ENCODE results near the gene GGT6.

The GGT6 gene

DNA sequence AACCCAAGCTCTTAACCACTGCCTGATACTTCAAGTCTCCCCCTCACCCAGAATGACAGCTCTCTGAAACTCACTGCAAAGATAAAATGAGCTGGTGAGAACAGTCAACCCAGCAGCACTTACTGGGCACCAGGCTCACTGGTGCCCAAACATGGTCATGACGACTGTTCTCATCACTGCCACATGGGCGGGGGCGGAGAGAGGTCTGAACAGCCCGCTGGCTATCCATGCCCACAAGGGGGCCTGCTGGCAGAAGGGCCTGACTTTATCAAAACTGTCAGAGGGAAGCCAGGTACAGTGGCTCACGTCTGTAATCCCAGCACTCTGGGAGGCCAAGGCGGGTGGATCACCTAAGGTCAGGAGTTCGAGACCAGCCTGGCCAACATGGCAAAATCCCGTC is 9.2 kb downstream of the GGT6 start:
- DNase-seq (ENCODE audit: low read depth): no peak

DNA sequence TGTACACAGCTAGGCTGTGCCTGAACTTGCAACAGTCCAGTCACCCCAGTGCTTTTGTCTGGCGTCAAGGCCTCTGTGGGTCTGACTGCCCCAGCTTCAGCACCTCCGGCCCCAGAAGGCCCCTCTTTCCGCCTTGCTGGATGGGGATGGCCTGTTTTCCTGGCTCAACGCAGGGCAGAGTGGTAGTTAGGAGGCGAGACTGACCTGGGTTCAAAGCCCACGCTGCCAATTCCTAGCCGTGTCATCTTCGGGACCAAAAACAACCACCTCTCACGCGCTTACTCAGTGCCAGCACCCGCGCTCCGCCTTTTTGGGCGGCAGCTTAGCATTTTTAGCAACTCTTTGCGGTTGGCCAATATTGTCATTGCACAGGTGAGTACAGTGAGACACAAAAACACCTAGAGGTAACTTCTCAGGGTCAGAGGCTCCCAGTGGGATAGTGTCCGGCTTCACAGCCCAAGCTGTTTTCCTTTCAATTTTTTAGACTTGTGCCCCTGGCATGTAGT is 9.8 kb downstream of the GGT6 start:
- DNase-seq (ENCODE audit: low read depth): no peak

DNA sequence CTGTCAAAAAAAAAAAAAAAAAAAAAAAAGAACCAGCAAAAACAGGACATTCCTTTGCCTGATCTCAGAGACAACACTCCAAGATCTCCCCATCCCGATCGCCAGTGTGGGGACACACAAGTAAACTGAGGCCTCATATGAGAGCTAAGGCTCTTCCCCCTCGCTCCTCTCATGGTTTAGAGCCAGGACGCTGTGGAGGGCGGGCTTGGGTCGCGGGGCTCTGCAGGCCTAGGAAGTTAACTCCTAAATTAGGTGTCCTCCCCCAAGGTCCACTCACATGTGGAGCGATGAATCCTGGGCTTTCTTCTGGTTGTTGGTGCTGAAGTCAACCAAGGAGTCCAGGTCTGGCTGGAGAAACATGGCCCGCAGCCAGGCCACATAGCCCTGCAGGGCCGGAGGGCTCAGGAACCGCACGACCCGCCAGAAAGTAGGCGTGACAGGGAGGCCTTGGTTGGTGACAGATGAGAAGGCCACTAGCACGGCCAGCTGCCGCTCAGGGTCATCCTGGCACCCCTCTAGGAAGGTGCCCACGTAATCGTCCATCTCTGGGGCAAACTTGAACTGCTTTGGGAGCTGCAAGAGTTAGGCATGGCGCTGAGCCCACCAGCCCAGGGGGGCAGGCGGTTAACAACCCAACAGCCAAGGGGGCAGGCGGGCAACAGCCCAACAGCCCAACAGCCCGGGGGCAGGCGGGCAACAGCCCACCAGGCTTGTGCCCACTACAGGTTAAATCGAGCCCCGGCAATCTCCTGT is 10.4 kb downstream of the GGT6 start:
- no peak for DNase-seq (ENCODE audit: low read depth)

DNA sequence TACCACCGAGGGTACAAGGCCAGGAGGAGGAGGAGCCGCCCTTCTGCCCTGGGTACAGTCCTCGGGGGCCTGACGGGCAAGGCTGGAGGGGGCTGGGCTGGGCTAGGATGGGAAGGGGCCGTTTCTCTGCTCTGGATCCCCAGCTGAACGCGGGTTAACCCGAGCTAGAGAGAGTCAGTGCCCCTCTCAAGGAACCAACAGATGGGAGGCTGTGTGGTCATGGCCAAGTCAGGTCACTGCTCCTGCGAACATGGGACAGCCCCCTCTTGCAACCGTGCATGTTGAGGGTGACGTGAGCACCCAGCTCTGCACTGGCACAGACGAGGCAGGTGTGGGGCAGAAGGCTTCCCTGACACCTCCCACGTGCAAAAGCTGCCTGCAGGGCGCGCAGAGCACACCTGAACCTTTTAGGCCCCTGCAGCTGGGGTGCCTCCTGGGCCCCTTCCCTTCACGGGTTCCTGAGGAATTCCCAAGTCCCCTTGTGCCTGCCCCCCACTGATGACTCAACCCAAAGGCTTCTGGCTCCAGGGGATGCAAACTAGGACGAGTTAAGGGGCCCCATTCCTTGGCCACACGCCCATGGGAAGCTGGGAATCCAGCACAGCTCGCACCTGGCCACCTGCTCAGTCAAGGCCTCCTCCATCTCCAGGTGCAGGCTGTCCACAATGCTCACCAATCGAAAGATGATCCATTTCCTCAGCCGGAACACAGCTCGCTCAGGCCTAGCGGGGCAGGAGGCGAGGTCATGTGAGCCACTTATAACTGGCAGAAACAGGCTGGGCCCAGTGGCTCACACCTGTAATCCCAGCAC is 11.5 kb downstream of the GGT6 start:
- DNase-seq (ENCODE audit: low read depth): no peak

DNA sequence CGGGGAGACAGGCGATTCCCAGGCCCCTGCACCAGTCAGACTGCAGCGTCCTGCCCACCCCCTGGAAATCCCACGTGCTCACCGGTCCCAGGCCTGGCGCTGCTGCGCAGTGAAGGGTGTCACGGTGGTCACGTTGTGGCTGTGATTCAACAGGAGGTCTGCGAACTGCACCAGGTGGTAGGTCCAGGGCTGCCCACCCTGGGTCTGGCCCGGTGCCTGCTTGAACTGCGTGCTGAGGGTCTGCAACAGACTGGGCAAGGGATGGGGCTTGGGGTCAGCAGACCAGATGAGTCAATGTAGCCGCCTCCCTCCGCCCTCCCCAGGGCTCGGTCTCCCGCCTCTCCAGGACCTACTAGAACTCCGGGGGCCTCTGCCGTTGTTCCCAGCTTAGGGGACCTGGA is 12.3 kb downstream of the GGT6 start:
- no peak for DNase-seq (ENCODE audit: low read depth)

DNA sequence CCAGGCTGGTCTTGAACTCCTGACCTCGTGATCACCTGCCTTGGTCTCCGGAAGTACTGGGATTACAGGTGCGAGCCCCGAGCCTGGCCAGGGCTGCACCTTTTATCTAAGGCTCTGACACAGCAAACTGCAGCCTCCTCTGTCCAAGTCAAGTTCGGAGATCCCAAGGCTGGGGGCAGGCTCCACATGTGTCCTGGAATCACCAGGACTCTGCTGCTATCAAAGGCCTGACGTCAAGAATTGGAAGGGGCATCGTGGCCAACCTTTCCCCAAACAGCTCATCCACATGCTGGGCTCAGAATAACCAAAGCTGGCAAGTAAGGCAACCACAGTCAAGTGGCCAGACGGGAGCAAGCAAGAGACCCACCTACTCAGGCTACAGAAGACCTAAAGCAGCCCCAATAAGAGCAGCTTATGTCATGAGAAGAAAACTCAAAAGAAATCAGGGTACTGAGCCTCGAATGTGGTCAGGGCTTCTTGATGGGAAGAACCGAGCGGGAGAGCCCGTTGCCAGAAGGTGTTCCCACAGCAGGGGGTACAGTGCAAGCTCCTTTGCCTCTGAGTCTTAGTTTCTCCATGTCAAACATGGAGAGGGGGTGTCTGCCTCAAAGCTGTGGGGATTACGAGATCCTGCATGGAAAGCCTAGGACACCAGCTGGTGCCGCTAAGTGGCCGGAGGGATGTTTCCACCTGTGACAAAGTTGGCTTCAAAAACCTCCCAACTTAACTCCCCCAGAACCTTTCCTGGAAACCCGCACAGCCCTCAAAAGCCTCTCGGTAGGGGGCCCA is 13.1 kb downstream of the GGT6 start:
- no peak for DNase-seq (ENCODE audit: low read depth)

DNA sequence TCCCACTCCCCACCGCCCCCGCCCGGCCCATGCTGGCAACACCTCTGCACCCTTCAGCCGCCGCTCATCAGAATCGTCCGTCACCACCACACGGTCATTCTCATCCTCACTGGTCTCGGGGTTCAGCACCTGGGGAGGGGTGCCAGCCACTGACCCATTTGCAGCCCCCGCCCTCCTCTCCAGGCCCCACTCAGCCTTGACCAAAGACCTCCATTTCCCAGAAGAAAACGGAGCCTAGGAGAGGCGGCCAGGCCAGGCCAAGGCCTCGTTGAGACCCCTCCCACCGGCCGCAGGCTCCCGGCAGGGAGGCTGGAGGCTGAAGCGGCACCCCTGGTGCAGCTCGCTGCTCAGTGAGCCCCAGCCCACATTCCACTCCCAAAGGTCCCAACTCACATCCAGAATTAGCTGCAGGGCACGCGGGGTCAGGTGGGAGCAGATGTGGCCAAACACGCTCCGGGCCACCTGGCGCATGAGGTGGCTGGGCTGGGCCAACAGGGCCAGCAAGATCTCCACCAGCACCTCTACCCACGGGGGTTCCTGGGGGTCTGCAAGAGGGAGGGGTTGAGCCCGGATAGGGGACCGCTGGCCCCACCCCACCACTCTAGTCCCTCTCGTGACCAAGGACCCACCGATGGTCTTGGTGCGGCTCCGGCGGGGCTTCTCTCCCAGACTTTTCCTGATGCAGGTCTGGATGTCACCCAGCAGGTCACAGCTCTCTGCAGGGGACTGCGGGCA is 15.0 kb downstream of the GGT6 start:
- DNase-seq (ENCODE audit: low read depth): no peak

DNA sequence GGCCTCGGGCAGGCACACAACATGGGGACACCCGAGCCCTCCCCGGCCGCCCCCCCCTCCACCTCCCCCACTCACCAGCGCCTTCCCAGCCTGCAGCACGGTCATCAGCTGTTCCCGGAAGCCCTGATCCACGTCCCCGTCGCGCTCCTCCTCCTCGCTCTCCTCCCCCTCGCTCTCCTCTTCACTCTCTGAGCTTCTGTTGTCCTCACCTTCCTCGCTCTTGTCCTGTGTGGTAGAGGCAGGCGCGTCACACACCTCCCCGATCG is 15.5 kb downstream of the GGT6 start:
- DNase-seq (ENCODE audit: low read depth): no peak

DNA sequence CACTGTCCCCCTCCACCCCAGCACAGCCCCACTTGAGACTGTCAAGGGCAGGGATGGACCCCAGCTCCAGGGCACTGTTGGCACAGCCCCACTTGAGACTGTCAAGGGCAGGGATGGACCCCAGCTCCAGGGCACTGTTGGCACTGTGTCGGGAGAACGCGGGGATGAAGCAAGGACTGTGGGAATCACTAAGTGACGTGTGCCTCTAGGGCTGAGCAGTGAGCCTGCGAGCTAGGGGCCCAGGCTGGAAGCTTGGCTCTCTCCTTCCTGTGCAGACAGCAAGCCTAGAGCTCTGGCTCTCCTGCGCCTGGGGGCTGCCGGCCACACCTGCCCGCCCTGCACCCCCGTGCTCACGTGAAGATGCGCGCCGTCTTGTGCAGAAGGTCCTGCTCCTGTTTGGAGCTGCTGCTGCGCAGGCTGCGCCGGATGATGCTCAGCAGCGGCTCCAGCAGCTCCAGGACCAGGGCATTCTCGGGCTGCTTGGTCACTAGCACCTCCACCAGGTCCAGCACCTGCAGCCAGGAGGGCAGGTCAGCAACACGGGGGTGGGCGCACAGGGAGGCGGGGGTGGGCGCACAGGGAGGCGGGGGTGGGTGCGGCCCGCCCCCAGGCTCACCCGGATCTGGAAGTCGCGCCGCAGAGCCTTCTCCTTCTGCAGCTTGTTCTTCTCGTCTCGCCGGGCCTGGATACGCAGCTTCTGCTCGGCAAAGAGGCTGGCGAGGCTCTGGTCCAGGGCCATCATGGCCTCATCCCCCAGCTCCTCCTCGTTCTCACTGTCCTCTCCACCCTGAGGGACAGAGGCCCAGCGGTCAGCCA is 16.0 kb downstream of the GGT6 start:
- no peak for DNase-seq (ENCODE audit: low read depth)

DNA sequence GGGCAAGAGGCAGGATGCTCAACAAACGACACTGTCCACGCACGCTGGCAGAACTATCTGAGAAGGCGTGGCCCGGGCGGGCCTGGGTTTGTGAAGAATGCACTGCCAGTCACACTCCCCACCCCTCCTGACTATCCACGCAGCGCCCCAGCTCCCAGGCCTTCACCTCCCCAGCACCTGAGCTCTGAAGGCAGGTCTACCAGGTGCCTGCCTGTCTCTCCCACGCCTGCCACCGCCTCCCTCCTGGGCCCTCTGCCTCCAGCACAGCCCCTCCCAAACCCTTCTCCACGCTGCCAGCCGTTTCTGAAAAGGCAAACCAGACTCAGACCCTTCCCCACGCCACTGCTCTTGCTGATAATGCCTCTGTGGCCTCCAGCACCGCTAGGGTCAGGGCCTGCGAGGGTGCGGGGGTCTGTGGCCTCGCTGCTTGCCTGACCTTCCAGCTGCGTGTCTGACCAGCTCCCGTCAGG is 16.8 kb downstream of the GGT6 start:
- DNase-seq (ENCODE audit: low read depth): no peak

DNA sequence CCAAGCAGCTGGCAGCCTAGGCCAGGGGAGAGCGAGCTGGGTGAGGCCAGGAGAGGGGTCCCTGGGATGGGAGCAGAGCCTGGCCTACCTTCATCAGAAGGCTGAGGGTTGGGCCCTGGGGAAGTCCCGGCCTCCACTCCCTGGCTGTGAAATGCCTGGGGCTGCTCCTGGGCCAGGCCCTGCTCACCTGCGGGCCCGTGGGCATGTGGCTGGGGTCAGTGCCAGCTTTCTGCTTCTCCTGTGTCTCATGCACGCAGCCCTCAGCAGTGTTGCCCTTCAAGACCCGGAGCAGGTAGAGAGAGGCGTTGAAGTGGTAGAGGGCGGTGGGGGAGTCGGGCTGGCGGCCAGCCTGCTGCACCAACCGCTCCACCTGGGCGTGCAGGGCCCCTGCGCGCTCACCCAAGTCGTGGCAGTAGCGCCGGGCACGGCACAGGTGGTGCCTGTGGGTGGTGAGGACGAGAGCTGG is 17.6 kb downstream of the GGT6 start:
- no peak for DNase-seq (ENCODE audit: low read depth)

DNA sequence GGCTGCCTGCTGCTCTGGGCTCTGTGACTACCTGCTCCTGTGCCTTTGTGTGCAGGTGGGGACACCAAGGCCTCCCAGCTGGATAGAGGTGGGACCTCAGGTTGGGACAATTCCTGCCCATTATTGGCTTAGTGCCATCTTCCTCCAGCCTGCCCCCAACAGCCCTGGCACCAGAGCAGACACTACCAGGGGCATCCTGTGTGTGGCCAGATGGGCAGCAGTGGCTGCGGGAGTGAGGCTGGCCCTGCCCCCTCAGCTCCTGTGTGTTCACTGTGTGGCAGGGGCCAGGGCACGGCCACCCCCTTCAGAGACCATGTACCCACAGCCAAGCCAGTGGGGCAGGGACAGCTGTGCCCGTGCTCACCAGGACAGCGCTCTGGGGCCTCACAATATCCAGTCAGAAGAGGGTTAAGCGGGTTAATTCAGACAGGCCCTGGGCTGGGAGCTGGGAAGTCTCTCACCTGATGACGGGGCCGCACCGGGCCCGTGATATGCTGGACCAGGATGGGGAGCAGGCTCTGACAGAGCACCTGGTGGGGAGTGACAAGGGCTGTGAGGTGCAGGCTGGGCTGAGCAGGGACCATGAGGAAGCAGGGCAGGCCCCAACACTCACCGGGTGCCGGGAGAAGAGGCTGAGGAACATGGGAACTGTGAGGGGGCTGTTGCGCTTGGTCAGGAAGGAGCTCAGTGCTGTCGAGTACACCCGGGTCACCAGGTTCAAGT is 18.2 kb downstream of the GGT6 start:
- DNase-seq (ENCODE audit: low read depth): no peak

DNA sequence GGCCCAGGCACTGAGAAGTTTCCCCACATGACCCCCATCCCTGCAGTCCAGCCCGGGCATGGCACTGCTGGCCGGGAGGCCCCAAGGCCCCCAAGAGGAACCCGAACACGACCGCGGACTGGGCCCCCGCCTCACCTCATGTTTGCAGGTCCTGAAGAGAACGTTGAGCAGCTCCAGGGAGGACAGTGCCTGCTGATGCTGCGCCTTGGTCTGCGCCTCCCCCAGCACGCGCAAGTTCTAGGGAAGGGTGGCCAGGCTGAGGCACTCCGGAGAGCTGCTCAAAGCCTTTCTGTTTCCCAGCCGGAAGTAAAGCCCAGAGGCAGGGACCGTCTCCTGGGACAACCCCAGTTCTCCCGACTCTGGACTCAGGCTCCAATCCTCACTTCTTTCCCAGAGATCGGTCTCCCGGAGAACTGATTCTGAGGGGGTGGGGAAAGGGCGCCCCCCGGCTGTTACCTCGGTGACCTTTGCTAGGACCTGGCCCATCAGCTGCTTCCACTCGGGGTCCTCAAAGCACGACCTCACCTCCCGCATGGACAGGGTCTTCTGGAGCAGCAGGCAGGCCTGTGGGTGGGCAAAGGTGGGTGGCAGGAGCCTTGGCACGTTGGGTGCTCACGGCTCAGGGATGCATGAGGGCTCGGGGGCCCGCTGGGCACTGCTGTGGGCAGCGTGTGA is 18.9 kb downstream of the GGT6 start:
- DNase-seq (ENCODE audit: low read depth): no peak

DNA sequence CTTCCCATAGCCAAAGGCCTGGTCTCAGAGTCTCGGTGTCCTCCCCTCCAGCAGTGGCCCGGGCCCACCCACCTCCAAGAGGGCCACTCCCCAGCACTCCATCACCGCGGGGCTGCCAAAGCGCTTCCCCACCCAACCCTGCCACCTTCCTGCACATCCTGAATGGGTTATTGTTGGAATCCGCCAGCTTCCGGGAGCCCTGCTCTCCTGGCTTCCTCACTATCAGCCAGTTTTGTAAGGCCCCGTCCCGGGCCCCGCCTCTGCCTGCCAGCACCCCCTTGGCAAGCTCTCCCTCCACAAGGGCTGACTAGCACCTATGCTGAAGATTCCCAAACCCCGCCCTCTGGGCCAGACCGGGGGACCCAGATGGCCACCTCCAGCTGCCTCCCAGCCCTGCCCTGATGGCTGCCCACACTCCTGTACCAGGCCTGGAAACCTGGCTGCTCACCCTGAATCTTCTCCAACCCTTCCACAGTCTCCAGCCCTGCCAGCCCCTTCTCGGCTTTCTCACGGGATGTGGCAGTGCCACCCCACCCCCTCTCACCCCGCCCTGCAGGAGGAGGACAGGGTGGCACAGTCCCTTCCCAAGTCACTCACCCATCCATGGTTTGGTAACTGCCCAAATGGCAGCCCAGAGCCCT is 19.6 kb downstream of the GGT6 start:
- no peak for DNase-seq (ENCODE audit: low read depth)

DNA sequence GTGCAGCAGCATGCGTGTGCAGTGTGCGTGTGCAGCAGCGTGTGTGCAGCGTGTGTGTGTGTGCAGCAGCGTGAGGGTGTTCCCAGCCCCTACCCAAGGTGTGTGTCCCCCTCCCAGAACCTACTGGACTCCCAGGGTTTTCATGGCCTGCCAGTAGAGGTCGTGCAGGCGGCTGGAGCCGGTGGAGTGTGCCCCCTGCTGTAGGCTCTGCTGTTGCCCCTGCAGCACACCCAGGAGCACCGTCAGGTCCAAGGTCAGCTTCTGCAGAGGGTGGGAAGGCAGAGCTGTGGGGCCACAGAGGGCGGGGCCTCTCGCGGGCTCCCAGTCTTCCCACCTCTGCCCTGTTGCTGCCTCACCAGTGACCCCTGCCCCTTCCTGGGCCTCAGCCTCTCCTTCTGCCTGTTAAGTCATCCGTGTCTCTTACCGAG is 20.1 kb downstream of the GGT6 start:
- no peak for DNase-seq (ENCODE audit: low read depth)

DNA sequence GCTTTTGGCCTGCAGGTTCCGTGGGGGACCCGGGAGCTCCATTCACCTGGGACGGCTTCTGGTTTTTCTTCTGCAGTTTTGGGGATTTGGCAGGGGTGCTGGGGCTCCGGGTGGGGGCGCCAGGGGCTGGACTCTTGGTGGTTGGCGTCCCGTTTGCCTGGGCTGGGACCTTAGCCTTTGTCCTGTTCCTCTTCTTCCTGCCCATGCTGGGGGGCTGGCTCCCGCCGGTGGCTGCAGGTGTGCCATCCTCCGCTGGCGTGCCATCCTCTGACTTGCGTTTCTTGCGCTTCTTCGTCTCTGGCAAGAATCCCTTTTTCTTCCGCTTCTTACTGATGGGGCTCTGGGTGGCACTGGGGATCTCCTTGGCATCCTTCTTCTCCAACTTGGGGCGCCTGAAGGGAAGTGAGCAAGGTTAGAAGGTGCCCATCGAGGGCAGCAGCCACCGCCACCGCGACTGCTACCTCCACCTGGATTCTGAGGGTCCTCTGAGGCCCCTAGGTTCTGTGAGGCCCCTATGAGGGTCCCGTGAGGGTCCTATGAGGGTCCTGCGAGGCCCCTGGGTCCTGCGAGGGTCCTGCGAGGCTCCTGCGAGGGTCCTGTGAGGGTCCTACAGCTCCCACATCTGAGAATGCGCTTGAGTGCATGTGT is 20.7 kb downstream of the GGT6 start:
- DNase-seq (ENCODE audit: low read depth): no peak

DNA sequence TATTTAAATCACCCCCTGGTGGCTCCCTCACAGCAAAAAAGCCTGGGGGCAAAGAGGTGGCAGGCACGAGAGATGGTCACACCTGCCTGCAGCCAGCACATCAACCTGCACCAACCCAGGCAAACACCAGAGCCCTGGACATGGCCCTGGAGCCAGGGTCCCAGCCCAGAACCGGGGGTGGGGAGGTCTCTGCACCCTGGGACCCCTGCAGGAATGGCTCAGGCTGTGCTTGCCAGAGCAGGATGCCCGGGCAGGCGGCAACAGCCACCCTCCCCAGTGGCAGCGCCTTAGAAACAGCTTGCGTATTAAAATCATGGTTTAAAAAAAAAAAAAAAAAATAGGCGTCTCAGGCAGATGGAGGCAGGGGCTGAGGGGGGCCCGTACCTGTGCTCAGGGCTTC is 21.4 kb downstream of the GGT6 start:
- DNase-seq (ENCODE audit: low read depth): no peak

DNA sequence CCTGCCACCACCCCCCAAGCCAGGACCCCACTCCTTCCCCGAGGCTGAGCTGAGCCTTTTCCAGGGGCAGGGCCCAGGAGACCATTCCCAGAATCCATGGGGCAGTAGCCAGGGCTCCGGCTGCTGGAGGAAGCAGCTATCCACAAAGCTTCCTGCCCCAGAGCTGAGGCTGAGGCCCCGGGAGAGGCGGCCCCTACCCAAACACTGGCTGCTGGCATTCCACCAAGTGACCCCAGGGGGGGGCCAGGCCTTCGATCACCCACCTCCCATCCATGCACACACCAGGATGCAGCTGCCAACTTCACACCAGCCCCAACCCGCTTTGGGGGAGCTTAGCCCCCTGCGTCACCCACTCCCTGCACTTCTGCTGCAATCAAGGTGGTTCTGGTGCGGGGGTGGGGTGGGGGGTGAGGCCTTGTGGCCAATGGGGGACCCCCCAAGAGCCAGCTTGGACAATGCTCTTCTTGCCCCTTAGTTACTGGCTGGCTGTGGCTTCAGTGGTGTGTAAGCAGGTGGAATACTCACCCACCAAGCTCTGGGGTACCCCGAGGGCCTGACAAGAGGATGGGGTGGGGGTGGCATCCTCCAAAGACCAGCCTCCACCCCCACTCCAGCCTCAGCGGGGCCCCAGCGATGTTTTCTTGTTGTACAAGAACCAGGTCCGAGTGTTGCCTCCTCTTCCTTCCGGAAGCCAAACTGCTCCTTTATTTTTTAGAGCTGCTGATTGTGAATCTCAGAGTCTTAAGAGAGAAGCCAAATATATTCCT is 22.0 kb downstream of the GGT6 start:
- no peak for DNase-seq (ENCODE audit: low read depth)
